CD4-positive, alpha-beta T cell treated with Interleukin-17A for 1 hour (primary cell): ENCODE measurements around the gene DYSF.
"Not testable (repeated sequence)": the region's sequence is repeated elsewhere in the genome, so short reads cannot be mapped to it uniquely, and the experiment has no call there.

Experiments
- DNase-seq: peaks from one replicate; pipeline ENCODE4 v3.0.0-alpha.2; 2020

Gene DYSF

DNA sequence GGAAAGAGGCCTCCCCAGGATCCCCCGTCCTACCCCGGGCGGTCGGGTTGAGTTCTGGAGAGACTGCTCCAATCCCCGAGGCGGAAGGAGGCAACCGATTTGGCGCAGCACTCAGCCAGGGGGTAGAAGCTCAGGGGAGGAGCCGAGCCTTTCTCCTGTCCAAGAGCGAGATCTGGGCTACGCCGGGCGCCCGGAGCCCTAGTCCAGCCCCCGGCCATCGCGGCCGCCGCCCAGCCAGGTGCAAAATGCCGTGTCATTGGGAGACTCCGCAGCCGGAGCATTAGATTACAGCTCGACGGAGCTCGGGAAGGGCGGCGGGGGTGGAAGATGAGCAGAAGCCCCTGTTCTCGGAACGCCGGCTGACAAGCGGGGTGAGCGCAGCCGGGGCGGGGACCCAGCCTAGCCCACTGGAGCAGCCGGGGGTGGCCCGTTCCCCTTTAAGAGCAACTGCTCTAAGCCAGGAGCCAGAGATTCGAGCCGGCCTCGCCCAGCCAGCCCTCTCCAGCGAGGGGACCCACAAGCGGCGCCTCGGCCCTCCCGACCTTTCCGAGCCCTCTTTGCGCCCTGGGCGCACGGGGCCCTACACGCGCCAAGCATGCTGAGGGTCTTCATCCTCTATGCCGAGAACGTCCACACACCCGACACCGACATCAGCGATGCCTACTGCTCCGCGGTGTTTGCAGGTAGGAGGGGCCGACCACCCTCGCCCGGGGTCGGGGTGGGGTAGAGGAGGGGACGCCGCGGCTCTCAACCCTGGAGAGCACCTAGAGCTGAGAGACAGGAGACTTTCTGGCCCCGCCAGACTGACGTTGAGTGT lies at the start of gene DYSF:
Gene DYSF, plus strand, starts transcription at position 158 of the 817 bp plus-strand sequence.
- no peak for DNase-seq

DNA sequence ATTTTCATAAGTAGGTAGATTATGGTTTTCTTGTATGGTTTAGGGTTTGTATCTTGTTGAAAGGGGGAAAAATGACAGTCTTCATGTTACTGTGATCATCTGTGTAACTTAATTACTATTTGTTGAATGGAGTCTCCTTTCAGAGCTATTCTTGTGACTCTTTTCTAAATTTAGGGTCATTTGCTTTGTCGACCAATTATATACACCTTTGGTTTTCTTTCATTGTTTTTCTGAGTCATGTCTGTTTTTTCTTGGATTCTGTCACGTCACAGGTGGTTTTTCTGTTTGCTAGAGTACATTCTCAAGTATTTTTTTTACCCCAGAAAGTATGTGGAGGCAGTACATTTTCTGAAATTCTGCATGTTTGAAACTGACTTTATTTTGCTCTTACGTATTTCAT lies 43.8 kb upstream of the DYSF start:
- DNase-seq = no peak

DNA sequence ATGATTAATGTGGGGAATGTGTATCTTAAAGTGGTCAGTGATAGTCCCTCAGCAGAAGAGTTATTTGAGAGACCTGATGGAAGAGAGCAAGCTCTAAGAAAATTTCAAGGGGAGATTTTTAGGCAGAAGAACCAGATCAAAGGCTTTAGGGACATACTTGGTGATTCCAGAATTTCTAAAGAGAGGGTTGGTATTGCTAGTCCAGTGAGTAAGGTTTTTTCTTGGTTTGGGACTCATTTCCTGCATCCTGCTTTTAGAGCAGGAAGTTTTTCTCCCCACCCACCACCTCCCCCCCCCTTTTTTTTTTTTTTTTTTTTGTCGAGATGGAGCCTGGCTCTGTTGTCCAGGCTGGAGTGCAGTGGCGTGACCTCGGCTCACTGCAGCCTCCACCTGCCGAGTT lies 42.7 kb upstream of the DYSF start:
- no peak for DNase-seq

DNA sequence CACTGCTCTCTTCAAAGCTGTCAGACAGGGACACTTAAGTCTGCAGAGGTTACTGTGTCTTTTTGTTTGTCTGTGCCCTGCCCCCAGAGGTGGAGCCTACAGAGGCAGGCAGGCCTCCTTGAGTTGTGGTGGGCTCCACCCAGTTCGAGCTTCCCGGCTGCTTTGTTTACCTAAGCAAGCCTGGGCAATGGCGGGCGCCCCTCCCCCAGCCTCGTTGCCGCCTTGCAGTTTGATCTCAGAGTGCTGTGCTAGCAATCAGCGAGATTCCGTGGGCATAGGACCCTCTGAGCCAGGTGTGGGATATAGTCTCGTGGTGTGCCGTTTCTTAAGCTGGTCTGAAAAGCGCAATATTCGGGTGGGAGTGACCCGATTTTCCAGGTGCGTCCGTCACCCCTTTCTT lies 36.5 kb upstream of the DYSF start:
- DNase-seq = peak; percentile 61

DNA sequence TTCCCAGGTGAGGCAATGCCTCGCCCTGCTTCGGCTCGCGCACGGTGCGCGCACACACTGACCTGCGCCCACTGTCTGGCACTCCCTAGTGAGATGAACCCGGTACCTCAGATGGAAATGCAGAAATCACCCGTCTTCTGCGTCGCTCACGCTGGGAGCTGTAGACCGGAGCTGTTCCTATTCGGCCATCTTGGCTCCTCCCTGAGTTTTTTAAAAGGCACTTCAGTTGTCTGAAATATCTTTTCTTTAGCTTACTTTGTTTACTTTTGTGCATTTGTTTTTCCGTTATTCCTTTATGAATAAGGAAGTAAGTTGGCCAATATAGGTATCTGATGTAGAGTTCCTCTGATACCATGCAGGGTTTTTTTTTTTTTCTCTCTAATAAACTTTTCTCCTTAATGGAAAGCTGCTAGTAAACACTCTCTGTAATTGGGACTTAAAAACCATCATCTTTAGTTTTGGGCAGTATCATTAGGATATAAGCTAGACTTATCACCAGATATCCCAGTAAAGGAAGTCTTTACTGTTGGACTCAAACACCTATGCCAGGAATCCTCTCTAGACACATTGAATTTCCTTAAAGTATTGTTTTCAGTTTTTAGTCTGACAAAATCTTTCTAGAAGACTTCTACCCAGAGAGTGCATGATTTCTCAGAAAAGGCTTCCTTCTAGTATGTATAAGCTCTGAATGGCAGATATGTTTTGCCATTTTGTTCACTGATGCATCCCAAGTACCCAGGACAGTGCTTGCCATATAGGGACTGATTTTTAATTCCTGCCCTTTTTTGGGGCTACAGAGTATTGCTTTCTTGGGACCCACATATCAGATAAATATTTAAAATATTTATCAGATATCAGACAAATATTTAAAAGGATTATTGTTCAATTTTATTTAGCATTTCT lies 35.8 kb upstream of the DYSF start:
- DNase-seq = peak; percentile 18

DNA sequence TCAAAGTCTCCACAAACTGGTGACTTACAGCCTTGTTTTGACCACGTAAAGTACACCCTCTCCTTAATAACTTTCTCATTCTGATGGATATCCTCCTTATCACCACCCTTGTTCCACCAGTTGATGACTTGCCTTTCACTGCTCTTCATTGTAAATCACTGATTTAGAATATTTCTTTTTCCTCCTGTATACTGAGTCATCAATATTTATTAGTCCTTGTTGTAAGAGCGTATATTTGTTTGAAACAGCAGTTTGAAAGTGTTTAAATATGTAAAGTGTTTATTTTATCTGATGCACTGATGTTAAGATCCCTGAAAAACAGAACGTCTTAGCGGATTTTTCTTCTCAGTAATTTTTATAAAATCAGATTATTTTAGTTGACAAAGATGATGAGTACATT lies 34.2 kb upstream of the DYSF start:
- no peak for DNase-seq

DNA sequence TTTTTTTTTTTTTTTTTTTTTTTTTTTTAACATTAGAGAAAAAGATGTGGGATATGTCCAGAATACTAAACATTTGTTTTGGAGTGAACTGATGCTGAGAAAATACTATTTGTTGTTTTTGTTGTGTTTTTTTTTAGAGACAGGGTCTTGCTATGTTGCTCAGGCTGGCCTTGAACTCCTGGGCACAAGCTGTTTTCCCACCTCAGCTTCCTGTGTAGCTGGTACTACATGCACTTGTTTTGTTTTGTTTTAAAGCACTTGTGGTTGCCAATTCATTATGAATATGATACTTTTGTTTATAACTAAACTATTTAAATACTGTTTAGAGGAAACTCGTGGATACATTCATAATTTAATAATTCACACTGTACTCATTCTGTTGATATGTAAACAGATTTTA lies 33.4 kb upstream of the DYSF start:
- no peak for DNase-seq

DNA sequence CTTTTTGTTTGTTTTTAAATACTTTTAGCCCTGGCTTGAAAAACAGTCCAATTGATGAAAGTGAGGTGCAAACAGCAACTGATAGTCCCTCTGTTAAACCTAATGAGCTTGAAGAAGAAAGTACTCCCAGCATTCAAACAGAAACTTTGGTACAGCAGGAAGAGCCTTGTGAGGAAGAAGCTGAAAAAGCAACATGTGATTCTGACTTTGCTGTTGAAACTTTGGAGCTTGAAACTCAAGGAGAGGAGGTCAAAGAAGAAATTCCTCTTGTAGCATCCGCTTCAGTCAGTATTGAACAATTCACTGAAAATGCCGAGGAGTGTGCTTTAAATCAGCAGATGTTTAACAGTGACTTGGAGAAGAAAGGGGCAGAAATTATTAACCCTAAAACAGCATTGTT lies 30.6 kb upstream of the DYSF start:
- no peak for DNase-seq

DNA sequence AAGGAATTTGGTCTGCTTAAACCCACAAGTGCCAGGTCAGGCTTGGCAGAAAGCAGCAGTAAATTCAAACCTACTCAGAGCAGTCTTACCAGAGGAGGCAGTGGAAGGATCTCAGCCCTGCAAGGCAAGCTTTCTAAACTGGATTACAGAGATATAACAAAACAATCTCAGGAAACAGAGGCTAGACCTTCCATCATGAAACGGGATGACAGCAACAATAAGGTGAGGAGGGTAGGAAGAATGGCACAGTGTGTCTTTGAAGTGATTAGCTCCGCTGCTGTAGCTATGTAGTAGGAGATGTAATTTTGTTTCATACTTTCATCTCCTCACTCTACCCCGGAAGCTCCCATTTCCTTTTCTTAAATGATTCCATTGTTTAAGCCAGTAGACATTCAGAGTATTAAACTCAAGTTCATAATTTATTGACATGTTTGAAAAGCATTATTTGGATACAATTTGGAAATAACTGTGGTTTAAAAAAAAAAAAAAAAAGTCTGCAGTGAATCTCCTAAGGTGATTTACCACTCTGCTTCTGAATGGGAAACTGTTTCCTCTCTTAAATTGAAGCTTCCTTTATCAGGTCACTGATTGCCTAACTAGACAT lies 29.4 kb upstream of the DYSF start:
- no peak for DNase-seq

DNA sequence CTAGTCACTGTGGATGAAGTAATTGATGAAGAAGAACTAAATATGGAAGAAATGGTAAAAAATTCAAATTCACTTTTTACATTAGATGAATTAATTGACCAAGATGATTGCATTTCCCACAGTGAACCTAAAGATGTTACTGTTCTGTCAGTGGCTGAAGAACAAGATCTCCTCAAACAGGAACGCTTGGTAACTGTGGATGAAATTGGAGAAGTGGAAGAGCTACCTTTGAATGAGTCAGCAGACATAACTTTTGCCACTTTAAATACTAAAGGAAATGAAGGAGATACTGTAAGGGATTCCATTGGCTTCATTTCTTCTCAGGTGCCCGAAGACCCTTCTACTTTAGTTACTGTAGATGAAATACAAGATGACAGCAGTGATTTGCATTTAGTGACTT lies 26.6 kb upstream of the DYSF start:
- DNase-seq = no peak

DNA sequence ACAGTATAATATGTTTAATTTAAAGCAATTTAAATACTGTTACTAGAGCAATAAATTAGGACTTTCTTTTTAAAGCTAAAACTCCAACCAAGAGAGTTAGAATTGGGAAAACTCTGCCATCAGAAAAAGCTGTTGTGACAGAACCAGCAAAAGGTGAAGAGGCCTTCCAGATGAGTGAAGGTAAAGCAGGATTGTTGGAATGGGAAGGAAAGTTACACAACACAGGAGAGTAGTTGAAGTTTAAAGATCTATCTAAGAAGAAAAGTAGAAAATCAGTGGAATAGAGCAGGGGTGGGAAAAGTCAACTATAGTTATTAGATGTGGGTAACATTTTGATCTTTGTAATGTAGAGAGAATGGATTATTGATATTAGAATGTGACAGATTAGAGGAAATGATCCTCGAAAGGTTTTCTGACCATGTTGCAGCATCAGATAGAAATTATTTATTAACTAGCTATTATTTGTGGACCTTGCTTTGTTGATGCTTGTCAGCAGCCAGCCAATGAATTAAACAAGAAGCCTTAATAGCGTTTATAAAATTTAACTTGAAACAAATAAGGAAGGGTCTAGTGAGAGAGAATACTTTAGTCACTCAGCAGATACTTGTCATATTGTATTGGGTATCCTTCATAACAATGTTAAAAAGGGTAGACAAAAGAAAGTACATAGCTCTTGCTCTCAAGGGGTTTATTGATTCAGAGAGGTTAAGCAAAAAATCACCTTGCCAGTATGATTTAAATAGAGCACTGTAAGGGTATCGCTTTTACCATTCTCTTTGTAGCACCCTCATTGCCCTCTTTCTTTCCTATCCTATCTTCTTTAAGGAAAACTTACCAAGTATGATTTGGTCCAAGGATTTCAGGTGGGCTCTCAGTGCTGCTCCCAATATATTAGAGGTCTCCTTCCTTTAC lies 24.6 kb upstream of the DYSF start:
- DNase-seq = no peak

DNA sequence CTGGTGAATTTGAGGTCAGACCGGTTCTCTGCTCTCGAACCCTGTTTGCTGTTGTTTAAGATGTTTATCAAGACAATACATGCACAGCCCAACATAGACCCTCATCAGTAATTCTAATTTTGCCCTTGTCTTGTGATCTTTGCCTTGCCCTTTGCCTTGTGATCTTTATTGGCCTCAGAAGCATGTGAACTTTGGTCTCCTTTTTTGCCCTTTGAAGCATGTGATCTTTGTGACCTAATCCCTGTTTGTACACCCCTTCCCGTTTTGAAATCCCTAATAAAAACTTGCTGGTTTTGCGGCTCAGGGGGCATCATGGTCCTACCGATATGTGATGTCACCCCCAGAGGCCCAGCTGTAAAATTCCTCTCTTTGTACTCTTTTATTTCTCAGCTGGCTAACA lies 8.2 kb upstream of the DYSF start:
- DNase-seq = not testable (repeated sequence)

DNA sequence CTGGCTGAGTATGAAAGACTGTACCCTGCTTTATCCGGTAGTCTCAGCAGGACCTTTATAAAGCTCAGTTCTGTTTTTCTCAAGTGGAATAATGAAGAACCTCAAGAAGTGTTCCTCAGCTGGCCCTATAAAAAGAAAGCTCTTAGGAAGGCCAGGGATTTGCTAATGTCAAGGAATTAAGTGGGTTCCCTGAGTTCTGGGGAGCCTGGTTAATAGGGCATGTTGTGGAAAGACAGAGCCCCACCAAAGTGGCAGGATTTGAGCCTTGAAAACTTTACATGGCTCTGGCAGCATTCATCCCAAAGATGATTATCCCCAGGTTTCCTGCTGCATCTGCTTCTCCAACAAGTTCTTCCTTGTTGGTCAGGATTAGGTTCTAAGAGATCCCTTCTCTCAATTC lies 6.9 kb upstream of the DYSF start:
- DNase-seq = no peak

DNA sequence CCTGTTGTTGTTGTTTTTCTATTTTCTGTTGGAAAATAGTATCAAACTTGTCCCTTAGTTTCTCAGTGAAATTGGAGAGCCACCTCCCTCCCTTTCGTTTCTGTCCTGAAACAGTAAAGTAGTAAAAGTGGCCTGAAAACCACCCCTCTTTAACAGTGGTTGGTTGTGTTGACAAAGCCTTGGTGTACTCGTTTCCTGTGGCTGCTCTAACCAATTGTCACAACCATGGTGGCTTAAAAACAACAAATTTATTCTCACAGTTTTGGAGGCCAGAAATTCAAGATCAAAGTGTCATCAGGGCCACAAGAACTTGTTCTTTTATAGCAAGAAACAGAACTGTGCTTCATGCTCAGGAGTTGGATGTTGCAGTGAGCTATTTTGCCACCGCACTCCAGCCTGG lies 4.0 kb upstream of the DYSF start:
- peak; percentile 11 for DNase-seq

DNA sequence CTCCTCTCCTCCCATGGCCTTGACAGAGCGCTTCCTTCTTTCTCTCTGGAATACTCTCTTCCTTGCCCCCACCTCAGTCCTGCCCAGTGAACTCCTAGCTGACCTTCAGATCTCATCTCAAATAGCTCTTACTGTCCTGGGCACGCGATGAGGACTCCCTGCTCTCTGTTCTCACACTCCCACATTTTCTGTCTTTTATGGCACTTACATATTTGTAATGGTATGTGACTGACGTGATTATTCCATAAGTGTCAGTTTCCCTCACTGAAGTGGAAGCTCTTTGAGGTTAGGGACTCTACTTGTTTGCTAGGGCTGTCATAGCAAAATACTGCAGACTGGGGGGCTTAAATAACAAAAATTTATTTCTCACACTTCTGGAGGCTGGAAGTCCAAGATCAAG lies 1.7 kb upstream of the DYSF start:
- DNase-seq = no peak

DNA sequence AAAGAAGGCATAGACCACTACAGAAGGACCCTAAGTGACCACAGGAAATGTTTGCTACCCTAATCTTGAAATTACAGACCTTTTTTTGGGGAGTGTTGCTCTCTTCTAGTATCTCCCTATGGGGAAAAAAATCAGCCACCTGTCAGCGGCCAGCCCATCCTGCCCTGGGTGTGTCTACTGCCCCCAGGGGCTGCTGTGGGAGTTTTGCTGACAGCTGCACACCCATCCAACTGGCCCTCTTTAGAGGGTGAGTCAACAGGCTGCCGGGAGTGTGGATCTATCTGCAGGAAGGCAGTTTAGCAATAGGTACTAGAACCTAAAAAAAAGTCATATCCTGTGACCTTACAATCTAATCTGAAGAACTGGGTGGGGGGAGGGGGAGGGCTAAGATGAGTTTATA lies 796 bp upstream of the DYSF start:
- DNase-seq = no peak

DNA sequence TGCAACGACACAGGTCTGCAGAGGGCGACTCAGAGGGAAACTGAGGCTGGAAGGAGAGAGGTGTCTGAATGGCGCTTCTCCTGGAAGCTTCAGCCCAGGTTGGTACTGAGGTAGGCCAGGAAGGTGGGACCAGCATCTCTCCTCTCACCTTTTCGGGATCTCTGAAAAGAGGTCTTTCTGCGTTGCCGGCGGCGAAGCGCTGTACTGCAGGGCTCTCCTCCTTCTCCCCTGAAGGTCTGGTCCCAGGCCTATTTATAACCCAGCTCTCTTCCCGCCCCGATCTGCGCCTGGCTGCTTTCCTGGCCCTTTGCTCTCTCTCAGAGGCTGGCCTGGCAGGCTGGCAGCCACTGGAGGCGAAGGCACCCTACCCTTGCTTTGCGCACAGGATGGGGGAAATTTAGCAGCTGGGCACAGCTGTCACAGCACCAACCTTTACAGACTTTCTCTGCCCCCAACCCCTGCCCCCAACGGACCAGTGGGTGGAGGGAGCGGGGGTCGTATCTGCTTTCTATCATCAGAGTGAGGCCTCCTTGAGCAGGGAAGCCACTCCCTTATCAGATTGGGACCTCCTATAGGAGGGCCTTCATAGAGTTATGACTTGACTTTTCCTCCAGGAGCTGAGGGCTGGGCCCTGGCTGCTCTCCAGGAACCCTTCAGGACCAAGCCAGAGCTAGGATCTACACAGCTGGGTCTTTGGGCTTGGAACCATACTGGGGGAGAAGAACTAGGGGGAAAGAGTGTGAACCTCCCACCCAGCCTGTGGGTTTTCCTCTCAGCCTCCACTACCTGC lies 1.1 kb downstream of the DYSF start:
- no peak for DNase-seq

DNA sequence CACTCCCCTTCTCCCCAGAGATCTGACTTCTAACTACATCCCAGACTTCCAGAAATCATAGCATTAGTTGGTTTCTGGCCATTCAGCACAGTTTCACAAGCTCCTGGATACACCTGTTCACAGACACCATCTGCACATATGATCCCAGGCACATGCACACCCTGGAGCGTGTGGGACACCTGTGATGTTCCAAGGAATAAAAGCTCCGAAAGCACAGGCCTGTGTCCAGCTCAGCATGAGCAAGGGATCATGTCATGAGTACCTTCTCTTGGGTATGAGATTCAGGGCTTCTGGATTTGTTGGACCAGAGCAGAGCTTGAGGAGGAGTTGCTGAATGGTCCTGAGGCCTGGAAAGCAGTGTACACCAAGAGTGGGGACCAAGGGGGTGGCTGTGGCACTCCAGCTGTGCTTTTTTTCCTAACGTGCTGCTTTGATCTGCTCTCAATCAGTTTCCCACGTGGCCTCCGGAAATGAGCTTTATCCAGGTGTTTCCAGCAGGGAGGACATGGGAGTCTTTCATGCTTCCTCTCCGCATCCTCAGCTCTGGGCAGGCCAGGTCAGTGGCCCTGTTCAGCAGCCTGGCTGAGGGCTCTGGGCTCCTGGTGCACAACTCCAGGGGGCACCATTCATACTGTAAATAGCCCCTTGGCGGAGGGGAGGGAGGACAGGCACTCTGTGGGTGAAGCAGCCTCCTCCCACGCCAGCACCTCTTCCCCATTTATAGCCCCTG lies 1.8 kb downstream of the DYSF start:
- no peak for DNase-seq

DNA sequence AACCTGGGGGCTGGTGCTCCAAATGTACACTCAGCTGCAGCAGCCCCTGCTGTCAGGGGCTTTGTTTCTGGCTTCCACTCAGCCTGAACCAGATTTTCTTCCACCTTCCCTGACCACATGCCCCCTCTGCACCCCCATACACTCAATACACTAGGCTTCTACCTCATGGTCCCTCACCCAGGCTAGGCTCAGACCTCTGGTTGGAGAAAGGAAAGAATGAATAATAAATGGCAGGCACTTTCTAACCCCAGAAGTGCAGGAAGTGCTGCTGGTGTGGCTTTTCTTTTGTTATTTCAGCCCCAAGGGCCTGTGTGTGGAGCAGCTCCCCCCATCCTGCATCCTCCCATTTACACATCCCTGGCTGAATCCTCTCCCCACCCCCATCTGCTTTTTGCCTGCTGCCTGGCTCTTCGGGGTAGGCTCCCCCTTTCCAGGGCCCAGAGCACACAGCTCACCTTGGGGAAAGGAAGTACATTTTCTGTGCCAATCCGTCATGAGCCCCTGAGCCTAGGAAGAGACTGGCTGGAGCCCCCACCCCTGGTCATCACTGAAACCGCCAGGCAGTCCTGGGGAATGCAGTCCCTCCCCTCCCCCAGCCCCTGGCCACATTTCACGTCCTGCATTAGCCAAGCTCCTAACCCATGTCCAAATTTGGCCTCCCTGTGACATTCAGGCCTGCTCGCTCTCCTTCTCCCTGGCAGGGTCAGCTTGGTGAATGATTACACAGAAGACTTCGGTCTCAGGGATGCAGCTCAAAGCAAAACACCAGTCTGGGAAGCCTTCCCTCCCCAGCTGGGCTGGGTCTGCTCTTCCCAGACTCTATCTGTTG lies 2.6 kb downstream of the DYSF start:
- no peak for DNase-seq

DNA sequence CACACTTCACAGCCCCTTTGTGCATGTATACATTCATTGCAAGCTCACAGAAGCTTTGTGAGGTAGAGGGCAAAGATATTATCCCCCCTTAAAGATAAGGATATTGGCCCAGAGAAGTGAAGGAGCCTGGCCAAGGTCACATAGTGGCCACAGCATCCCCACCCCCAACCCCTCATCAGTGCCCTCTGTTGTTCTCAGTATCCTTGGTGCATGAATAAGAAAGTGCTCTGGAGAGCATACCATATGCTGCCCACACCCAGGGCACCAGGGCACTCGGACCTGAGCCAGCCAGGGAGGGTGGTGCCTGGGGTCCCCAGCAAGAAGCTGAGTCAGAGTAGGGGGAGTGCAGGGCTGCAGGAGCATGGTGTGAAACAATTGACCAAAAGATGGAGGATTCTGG lies 3.3 kb downstream of the DYSF start:
- DNase-seq = no peak
